Vagina (tissue), 2 donors: ENCODE measurements around the gene YEATS4.

Experiments
- POLR2A ChIP-seq, 2 donors: fragments of 450-650 bp; IDR thresholded peaks; one replicate each; pipeline ENCODE4 v1.6.1; 2017; ENCODE audit warnings: antibody characterized with exemption in 2 of 2, mild to moderate bottlenecking in 2 of 2, moderate library complexity in 2 of 2
- POLR2AphosphoS5 ChIP-seq, 2 donors: sonication (generic); formaldehyde crosslinking; IDR thresholded peaks; one replicate each; pipeline ENCODE4 v1.9.0; 2017; ENCODE audit warnings: antibody characterized with exemption in 2 of 2, mild to moderate bottlenecking in 2 of 2, low read depth in 1 of 2; ENCODE audit not compliant: insufficient read depth in 1 of 2
- TF ChIP-seq, protein P1 (sequence below), 3 experiments: fragments of 450-650 bp in 2 of 3; fragments of 200-600 bp in 1 of 3; sonication (generic) in 1 of 3; IDR thresholded peaks; one replicate each; pipeline ENCODE4 v1.5.1; 2017 to 2019; ENCODE audit warnings: antibody characterized with exemption in 3 of 3, mild to moderate bottlenecking in 2 of 3, moderate library complexity in 2 of 3

GRCh38 chr12:69338120-69338859 is 21.3 kb upstream of the YEATS4 start:
- TF ChIP-seq, protein P1, sequence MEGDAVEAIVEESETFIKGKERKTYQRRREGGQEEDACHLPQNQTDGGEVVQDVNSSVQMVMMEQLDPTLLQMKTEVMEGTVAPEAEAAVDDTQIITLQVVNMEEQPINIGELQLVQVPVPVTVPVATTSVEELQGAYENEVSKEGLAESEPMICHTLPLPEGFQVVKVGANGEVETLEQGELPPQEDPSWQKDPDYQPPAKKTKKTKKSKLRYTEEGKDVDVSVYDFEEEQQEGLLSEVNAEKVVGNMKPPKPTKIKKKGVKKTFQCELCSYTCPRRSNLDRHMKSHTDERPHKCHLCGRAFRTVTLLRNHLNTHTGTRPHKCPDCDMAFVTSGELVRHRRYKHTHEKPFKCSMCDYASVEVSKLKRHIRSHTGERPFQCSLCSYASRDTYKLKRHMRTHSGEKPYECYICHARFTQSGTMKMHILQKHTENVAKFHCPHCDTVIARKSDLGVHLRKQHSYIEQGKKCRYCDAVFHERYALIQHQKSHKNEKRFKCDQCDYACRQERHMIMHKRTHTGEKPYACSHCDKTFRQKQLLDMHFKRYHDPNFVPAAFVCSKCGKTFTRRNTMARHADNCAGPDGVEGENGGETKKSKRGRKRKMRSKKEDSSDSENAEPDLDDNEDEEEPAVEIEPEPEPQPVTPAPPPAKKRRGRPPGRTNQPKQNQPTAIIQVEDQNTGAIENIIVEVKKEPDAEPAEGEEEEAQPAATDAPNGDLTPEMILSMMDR (IDR thresholded peaks at IDR 0.05), result no peak
- TF ChIP-seq POLR2A (IDR thresholded peaks at IDR 0.05) (no peak), POLR2AphosphoS5 (IDR thresholded peaks at IDR 0.05; ENCODE audit: insufficient read depth in 1 of 2, low read depth in 1 of 2) (no peak)
